SKM-1 (cell line): ENCODE results near the gene REX1BD.

Experiments
- DNase-seq: peaks from one replicate; lab custom pipeline; 2025; ENCODE audit not compliant: unreplicated experiment; lab: John Stamatoyannopoulos, UW

REX1BD gene

GRCh38 chr19:18601875-18602274 is 13.3 kb downstream of the REX1BD start:
- no peak for DNase-seq

GRCh38 chr19:18603255-18603957 is 14.8 kb downstream of the REX1BD start:
- DNase-seq, result no peak

DNA sequence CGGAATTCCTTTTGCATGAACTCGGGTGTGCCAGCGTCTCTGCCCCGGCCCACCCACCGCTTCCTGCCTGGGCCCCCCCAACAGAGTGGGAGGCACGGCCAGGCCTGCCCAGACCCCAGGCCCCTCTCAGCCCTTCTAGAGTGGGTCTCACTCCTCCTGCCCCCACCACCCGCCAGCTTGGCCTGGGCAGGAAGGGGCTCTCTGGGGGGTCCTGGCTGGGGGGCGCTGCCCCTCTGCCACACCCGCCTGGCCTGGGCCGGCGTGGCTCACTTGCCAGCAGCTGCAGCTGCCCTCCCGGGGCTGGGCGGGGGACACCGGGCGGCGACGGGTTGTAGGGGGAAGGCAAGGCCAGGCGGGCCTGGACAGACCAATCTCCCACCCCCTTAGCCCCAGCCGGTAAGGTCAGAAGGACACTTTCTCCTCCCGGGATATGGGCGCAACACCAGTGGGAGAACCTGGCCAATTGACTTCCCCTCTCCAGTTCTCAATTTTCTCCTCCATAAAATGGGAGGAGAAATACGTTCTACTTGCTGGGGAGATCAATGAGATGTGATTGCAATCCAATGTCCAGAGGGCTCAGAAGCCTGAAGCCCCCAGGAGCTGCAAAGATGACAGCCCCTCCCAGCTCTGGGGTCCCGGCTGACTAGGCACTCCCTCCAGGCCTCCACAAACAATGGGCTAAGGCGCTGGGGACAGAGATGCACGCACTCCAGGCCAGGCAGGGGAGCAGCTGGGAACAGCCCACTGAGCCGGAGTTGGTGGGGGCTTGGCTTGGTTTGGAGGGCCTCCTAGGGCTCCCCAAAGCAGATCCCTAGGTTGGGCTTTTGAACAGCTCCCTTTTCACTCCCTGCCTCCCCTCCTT is 15.6 kb downstream of the REX1BD start:
- DNase-seq, result no peak

- no peak for DNase-seq
Measured at GRCh38 chr19:18604820-18605159, 16.2 kb downstream of the REX1BD start.

- DNase-seq, result no peak
Measured at GRCh38 chr19:18605196-18605545, 16.6 kb downstream of the REX1BD start.

- DNase-seq, result no peak
Measured at GRCh38 chr19:18605546-18606280, 17.1 kb downstream of the REX1BD start.

GRCh38 chr19:18606281-18607225 is 18.0 kb downstream of the REX1BD start, which contains the start of gene CRLF1:
CRLF1 (minus strand) TSS chr19:18606799; CDS start chr19:18606656, 143 bp downstream.
- no peak for DNase-seq

- no peak for DNase-seq
Measured at GRCh38 chr19:18607226-18608101, 18.9 kb downstream of the REX1BD start.

- DNase-seq, result no peak
Measured at GRCh38 chr19:18608102-18608804, 19.7 kb downstream of the REX1BD start.

DNA sequence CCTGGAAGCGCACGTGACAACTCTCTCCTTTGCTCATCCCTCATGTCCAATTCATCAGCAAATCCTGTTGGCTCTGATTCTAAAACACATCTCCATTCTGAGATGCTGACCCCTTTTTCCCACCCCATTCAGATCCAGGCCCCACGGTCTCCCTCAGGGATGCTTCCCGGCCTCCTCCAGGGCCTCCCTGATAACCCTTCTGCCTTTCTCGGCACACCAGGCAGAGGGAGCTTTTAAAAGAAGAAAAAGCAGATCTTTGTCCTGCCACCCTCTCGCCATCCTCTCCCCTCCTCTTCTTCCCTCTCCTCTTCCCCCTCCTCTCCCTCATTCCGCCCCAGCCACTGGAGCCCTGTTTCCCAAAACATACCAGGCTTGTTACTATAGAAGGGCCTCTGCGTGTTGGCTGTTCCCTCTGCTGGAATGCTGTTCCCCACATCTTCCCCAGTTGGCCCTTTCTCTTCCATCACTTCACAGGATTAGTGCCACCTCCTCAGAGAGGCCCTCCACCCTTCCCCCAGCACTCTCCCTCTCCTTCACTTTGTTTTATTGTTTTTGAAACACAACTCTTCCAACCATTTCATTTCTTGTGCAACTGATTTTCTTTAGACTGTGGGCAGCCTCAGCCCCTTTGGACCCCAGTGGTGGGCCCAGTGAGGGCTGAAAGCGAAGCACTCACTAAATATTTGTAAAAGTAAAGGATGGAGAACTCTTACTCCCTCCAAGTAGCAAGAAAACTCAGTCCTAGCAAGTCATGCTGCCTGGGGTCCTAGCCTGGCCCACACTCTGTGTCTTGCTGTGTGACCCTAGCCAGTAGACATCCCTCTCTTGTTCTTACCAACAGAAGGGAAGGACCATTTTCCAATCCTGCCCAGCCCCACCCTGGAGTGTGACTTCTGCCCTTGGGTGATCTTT is 20.5 kb downstream of the REX1BD start:
- no peak for DNase-seq

- DNase-seq, result no peak
Measured at GRCh38 chr19:18609717-18610051, 21.1 kb downstream of the REX1BD start.

GRCh38 chr19:18610245-18610555 is 21.6 kb downstream of the REX1BD start:
- DNase-seq, result no peak

DNA sequence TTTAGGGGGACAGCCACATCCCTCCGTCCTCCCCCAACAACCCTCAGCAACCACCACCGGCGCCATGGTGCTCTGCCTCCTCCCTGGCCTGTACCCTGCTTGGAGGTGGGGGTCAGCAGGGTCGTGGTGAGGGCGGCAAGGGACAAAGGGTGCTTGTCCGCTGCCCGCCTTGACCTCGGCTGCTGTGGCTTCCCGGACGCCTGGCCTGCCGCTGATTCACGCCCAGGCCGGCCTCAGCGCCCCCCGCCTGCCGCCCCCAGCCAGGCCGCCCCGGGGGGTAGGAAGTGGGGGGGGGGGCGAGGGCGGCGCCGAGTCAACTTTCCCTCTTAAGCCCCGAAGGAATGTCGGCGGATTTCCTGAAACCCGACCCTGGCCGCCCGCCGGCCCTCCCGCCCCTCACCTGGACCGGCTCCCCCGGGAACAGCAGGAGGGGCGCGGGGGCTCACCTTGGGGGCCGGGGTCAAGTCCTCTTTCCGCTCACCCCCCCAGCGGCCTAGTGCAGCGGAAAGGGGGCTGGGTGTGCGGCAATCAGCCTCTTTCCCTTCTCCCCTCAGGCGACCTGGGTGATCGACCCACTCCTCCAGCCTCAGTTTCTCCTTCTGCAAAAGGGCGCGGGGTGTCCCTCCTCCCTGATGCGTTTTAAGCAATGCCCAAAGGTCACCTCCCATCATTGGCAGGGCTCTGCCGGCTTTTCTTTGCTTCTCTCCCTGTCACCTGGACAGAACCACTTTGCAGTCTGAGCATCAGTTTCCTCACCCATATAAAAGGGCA is 22.1 kb downstream of the REX1BD start:
- no peak for DNase-seq

GRCh38 chr19:18611327-18612050 is 22.9 kb downstream of the REX1BD start:
- no peak for DNase-seq

DNA sequence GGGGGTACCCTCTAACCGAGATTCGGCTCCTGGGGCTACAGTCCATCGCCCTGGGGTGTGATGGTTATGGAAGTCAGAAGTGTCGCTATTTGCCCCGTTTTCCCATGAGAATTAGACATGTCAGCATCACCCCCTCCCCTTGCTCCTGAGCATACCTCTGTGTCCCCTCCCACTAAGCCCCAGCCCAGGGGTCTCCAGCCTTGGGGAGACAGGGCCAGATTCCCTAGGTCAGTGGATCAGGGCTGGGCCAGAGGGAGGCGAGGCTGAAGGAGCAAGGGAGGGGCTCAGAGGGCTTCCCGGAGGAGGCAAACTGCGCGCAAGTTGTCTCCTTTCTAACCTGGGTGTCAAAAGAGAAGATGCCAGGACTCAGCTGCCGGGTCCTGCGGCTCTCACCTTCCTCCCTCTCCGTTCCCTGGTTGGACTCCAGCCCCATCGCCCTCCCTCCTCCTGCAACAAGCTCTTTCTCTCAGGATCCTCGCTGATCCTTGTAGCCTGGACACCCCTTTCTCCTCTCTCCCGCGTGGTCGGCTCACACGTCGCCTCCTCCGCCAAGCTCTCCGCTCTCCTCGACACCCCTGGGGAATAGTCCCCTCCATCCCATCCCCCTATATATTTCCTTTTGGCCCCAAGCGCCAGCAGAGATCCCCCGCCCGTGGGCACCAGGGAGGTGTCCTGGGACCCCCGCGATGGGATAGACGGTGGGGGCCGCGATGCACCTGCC is 23.6 kb downstream of the REX1BD start:
- DNase-seq, result no peak
